Measurements from ENCODE around the gene PHACTR1. TPM values are rescaled to one million over a fixed set of nuclear protein-coding genes. Genes with fewer than 3 reads are reported as not detected.

The PHACTR1 gene
- total and polyA plus RNA-seq, 9 of the 15 experiments (the other 6 are each of a cell fraction or from before 2014, with no cell fraction given): 11.5 to 32.6 (median 22.0) TPM

DNA sequence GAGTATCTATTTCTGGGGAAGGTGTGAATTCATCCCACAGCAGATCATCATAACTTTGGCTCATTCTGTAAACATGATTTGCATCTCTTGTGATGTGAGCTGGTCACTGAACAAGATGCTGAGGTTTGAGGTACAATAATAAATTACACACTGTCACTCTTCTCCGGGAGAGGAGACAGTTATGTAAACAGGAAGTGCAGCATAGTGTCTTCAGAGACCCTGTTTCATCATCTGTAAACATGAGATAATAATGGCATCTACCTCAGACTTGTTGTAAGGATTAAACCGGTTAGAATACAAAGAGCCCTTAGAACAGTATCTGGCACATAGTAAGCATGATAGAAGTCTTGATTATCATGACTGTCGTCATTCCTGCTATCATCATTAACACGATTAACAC, 486.6 kb downstream of the PHACTR1 start (continued):
- TF ChIP-seq, protein P1, sequence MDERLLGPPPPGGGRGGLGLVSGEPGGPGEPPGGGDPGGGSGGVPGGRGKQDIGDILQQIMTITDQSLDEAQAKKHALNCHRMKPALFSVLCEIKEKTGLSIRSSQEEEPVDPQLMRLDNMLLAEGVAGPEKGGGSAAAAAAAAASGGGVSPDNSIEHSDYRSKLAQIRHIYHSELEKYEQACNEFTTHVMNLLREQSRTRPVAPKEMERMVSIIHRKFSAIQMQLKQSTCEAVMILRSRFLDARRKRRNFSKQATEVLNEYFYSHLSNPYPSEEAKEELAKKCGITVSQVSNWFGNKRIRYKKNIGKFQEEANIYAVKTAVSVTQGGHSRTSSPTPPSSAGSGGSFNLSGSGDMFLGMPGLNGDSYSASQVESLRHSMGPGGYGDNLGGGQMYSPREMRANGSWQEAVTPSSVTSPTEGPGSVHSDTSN (CRISPR knock-in tag; IDR thresholded peaks at IDR 0.05; ENCODE audit: low read depth): peak; percentile 50; the same call in 1 of the 2 replicates
- TF ChIP-seq, protein P1 (tag; conservative IDR thresholded peaks at IDR 0.05; ENCODE audit: low read depth): peak; percentile 81
- TF ChIP-seq PTRF (tag; IDR thresholded peaks at IDR 0.05) (no peak), SPI1 (IDR thresholded peaks at IDR 0.05; ENCODE audit: borderline replicate concordance, low read depth, low read length) (peak; percentile 44; the same call in 1 of the 2 replicates), POLR2H (tag; IDR thresholded peaks at IDR 0.05; ENCODE audit: low read depth) (no peak), ATF1 (CRISPR knock-in tag; IDR thresholded peaks at IDR 0.05) (no peak), ATF1 (tag; IDR thresholded peaks at IDR 0.05) (0 out of 2 replicates have a peak, but pooled peaks have one; percentile 32), ARID1B (IDR thresholded peaks at IDR 0.05) (peak; percentile 16; the same call in 1 of the 2 replicates), ZSCAN29 (IDR thresholded peaks at IDR 0.05) (no peak), SOX6 (IDR thresholded peaks at IDR 0.05) (peak; percentile 86; the same call in 1 of the 2 replicates), FOXK2 (conservative IDR thresholded peaks at IDR 0.05 in 1 of 2, IDR thresholded peaks at IDR 0.05 in 1 of 2; ENCODE audit: low read depth in 2 of 2) (peak; percentile 76 to 79), ZKSCAN8 (CRISPR knock-in tag; IDR thresholded peaks at IDR 0.05) (peak; percentile 92), KDM1A (IDR thresholded peaks at IDR 0.05) (peak; percentile 39 to 42; a peak in 1 of 4 replicates), ELF1 (tag; IDR thresholded peaks at IDR 0.05) (0 out of 2 replicates have a peak, but pooled peaks have one; percentile 40), SIX5 (IDR thresholded peaks at IDR 0.05; ENCODE audit: borderline replicate concordance in 1 of 2, insufficient read depth in 1 of 2, low read depth in 1 of 2, low read length in 2 of 2) (no peak)
- TF ChIP-seq, protein P2, sequence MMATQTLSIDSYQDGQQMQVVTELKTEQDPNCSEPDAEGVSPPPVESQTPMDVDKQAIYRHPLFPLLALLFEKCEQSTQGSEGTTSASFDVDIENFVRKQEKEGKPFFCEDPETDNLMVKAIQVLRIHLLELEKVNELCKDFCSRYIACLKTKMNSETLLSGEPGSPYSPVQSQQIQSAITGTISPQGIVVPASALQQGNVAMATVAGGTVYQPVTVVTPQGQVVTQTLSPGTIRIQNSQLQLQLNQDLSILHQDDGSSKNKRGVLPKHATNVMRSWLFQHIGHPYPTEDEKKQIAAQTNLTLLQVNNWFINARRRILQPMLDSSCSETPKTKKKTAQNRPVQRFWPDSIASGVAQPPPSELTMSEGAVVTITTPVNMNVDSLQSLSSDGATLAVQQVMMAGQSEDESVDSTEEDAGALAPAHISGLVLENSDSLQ (IDR thresholded peaks at IDR 0.05): peak; percentile 95
- TF ChIP-seq, protein P3, sequence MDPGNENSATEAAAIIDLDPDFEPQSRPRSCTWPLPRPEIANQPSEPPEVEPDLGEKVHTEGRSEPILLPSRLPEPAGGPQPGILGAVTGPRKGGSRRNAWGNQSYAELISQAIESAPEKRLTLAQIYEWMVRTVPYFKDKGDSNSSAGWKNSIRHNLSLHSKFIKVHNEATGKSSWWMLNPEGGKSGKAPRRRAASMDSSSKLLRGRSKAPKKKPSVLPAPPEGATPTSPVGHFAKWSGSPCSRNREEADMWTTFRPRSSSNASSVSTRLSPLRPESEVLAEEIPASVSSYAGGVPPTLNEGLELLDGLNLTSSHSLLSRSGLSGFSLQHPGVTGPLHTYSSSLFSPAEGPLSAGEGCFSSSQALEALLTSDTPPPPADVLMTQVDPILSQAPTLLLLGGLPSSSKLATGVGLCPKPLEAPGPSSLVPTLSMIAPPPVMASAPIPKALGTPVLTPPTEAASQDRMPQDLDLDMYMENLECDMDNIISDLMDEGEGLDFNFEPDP (CRISPR knock-in tag; IDR thresholded peaks at IDR 0.05): no peak
- TF ChIP-seq, protein P4, sequence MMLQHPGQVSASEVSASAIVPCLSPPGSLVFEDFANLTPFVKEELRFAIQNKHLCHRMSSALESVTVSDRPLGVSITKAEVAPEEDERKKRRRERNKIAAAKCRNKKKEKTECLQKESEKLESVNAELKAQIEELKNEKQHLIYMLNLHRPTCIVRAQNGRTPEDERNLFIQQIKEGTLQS (IDR thresholded peaks at IDR 0.05): peak; percentile 75
- TF ChIP-seq, protein P4 (CRISPR knock-in tag; conservative IDR thresholded peaks at IDR 0.05): no peak
- TF ChIP-seq, protein P5, sequence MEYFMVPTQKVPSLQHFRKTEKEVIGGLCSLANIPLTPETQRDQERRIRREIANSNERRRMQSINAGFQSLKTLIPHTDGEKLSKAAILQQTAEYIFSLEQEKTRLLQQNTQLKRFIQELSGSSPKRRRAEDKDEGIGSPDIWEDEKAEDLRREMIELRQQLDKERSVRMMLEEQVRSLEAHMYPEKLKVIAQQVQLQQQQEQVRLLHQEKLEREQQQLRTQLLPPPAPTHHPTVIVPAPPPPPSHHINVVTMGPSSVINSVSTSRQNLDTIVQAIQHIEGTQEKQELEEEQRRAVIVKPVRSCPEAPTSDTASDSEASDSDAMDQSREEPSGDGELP (CRISPR knock-in tag; IDR thresholded peaks at IDR 0.05; ENCODE audit: borderline replicate concordance): no peak
- TF ChIP-seq, protein P6, sequence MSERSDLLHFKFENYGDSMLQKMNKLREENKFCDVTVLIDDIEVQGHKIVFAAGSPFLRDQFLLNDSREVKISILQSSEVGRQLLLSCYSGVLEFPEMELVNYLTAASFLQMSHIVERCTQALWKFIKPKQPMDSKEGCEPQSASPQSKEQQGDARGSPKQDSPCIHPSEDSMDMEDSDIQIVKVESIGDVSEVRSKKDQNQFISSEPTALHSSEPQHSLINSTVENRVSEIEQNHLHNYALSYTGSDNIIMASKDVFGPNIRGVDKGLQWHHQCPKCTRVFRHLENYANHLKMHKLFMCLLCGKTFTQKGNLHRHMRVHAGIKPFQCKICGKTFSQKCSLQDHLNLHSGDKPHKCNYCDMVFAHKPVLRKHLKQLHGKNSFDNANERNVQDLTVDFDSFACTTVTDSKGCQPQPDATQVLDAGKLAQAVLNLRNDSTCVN (CRISPR knock-in tag; IDR thresholded peaks at IDR 0.05): no peak
